HG03571 (cell line): ENCODE results near the gene GOLGA6L10.
"Not testable (repeated sequence)": the region's sequence is repeated elsewhere in the genome, so short reads cannot be mapped to it uniquely, and the experiment has no call there.

Experiments used
- ATAC-seq: cut with Tn5 transposase; IDR thresholded peaks from one replicate; pipeline ENCODE4 v1.9.1; 2021; ENCODE audit not compliant: unreplicated experiment

The GOLGA6L10 gene

GRCh38 chr15:82301296-82302016 lies 47.8 kb downstream of the GOLGA6L10 start:
- ATAC-seq = no peak

GRCh38 chr15:82300883-82301282 lies 48.4 kb downstream of the GOLGA6L10 start:
- no peak for ATAC-seq

DNA sequence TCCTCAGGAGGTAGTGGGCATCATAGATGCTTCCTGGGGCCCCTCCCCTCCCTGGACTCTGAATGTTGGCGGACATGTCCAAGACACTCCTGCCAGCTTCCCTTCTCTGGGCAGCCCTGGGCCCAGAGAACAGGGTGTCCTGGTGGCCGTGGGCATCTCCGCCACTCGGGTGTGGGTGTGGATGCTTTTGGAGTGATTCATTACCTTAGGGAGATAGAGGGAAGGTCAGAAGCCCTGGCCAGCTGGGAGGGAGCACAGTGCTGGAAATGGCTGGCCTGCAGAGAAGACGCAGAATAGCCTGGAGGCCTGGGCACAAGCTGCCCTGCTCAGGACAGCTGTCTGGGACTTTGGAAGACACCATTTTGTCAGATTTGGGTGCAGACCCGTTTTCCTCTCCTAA lies 48.9 kb downstream of the GOLGA6L10 start:
- not testable (repeated sequence) for ATAC-seq

GRCh38 chr15:82299511-82299914 lies 49.8 kb downstream of the GOLGA6L10 start:
- ATAC-seq = not testable (repeated sequence)

DNA sequence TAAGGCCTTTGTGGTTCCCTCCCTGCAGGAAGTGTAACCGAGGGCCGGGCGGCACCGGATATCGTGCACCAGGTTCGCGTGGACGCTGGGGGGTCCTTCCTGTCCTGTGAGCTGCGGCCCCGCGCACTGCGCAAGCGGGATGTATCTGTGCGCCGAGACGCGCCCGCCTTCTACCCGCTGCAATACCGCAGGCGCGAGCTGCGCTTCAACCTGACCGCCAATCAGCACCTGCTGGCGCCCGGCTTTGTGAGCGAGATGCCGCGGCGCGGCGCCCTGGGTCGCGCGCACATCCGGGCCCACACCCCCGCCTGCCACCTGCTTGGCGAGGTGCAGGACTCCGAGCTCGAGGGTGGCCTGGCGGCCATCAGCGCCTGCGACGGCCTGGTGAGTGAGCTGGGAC lies 50.8 kb downstream of the GOLGA6L10 start:
- no peak for ATAC-seq

- ATAC-seq = no peak
Observed at GRCh38 chr15:82298032-82298431, 51.2 kb downstream of the GOLGA6L10 start.

DNA sequence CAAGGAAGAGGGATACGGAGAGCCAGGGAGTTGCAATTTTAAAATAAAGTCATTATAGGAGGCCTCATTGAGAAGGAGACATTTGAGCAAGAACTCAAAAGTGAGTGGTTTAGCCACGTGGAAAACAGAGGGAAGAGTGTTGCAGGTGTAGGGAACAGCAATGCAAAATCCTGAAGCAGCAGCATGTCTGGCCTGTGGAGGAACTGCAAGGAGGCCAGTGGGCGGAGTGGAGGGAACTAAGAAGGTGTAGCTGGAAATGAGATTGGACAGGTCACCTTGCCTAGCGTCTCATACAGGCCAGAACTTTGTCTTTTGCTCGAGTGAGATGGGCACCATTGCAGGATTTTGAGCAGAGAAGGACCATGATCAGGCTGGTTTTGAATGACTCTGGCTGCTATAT lies 51.7 kb downstream of the GOLGA6L10 start:
- ATAC-seq = no peak

DNA sequence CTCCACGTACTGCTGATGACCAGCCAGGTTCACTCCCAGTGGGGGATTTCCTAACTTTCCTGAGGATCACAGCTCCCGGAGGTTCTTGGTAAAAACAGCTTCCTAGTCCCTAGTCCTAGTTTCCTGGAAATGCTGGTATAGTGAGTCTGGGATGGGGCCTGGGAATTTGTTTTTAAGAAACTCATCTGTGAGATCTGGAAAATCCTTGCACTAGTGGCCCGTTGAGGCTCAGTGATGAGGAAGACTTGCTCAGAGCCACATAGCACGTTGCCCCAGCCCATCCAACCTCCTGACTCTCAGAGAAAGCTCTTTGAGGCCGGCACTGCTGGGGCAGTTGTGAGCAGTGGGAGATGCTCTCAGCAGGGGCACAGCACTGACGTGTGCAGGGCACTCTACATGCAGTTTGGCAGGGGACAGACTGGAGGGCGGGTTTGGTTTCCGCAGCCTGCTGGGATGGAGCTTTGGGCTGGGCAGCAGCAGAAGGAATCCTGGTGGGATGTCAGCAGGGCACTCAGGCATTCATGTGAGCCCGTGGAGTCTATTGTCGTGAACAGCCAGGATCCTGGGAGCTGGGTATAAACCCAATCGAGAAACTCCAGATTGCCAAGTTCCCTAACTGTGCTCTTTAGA lies 55.1 kb downstream of the GOLGA6L10 start:
- no peak for ATAC-seq

- ATAC-seq = no peak
Observed at GRCh38 chr15:82292271-82292670, 57.0 kb downstream of the GOLGA6L10 start.
